Hematopoietic multipotent progenitor cell treated with erythropoietin and hydrocortisone succinate and interleukin-3 and kit ligand, for 8 days (in vitro differentiated cells): ENCODE data around the gene TMCC1.
"Not testable (repeated sequence)": the region's sequence is repeated elsewhere in the genome, so short reads cannot be mapped to it uniquely, and the experiment has no call there.

ENCODE experiments used
- DNase-seq: peaks from one replicate; pipeline ENCODE4 v3.0.0-alpha.2; 2015

The TMCC1 gene

DNA sequence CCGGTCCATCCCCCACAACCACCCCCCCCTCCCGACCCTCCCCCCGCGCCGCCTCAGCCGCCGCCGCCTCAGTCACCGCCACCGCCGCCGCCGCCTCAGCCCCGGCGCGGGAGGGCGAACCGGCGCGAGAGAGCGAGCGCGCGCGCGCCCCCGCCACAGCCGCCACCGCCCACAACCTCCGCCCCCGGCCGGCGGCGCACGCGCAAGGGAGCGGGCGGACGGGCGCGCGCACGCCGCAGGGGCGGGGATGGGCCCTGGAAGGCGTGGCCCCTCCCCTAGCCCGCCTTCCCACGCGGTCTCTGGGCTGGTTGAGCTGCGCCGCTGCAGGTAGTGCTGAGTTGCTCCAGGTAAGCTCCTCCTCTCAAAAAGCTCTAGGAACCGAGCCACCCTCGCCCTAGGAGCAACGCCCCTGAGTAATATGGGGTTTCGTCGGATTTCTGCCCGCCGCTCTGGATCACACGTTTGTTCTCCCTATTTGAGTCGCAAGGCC, at the start of gene TMCC1:
Gene TMCC1 (minus strand): TSS at position 131 of the 490 bp plus-strand sequence.
- peak; percentile 87 for DNase-seq

DNA sequence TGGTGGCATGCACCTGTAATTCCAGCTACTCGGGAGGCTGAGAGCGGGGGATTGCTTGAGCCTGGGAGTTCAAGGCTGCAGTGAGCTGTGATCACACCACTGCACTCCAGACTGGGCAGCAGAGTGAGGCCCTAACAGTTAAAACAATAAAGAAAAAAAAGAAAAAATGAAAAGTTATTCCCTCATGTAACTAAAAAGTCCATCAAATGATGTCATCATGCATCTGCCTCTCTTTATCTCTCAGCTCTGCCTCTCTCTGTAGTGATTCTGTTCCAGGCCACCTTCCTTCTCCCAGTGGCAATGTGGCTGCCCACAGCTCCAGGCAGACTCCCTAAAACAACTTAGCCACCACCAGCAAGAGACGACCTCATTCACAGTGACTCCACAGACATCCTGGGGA, 49.5 kb upstream of the TMCC1 start:
- DNase-seq, result no peak

DNA sequence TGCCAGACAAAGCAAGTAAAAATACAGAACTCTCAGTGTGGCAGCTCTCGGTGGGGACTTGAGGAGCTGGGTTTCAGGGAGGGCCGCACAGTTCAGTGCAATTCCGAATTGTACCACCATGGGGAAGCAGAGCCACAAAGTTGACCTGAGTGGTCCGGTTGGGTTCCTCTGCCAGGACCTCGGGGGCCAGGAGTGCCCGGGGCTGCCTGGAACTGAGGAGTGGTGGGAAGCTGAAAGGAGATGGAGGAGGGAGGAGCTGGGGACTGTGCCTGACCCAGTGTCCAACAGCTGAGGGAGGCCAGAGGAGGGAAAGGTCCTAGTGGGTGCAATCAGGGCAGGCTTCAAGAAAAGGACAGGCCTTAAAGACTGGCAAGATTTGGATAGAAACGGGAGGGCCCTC, 48.8 kb upstream of the TMCC1 start:
- peak; percentile 63 for DNase-seq

DNA sequence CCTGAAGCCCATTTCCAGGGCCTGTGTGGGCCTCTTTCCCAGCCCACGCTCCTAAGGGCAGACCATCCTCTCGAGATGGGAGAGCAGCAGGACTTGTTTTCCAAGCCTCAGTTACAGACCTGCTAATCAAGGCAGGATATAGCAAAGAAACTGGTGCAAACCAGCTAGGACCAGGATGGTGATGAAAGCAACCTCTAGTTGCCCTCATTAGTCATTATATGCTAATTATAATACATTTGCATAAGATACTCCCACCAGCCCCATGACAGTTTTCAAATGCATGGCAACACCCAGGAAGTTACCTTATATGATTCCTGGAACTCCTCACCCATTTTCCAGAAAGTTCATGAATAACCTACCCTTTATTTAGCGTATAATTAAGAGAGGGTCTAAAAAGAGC, 46.6 kb upstream of the TMCC1 start:
- no peak for DNase-seq

DNA sequence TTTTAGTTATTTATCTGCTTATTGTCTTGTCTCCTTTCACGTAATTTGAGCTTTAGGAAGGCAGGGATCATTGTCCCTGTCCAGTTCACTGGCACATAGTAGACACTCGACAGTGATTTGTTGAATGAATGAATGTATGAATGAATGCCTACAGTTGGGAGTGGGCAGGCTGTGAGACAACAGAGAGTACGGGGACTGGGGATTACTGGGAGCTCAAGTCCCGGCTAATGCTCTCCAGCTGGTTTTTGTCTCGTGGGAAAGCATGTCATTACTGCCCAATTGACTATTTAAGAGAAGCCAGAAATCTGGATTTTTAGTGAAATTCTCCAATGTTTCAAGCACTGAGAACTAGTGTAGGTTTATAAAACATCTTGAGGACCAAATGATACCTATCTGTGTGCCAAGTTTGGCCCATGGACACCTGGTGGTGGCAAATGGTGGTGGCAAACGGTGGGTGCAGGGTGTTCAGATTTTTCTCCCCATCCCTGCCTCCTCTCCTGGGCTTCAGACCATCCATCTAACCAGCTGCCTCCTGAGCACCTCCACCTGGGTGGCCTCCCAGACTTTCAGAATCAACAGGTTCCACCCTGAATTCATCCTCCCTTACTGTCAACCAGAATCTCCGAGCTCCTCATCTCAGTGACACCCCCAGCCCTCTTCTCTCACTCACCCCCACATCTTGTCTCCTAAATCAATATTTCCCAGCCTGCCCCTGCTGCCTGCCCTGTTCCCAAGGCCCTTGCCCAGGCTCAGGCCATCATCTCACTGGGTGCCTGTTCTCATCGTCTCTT, 44.8 kb upstream of the TMCC1 start:
- DNase-seq, result no peak

DNA sequence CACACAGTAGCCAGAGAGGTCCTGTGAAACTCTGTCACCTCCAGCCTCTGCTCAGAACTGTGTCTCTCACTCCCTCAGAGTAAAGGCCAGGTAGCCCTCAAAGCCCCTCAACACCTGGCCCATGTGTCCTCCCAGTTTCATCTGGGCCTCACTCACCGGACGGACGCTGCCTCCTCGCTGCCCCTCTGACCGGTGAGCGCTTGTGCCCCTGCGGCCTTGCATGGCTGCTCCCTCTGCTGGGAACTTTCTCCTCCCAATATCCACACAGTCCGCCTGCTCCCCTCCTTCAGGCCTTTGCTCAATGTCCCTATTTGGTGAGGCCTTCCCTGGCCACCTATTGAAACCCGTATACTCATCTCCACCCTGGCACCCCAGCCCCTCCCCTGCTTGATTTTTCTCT, 44.2 kb upstream of the TMCC1 start:
- DNase-seq, result no peak

DNA sequence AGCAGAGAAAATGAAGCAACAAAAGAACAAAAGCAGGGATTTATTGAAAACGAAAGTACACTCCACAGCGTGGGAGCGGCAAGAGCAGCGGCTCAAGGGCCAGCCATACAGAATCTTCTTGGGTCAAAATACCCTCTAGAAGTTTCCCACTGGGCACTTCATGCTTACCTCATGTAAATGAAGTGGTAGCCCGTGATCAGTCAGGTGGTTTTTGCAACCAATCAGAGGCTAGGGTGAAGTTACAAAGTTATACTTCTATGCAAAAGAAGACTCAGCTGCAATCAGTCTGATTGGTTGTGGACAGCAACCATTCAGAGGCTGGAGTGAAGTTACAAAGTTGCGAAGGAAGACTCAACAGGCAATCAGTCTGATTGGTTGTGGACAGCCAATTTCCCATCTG, 43.2 kb upstream of the TMCC1 start:
- peak; percentile 35 for DNase-seq

DNA sequence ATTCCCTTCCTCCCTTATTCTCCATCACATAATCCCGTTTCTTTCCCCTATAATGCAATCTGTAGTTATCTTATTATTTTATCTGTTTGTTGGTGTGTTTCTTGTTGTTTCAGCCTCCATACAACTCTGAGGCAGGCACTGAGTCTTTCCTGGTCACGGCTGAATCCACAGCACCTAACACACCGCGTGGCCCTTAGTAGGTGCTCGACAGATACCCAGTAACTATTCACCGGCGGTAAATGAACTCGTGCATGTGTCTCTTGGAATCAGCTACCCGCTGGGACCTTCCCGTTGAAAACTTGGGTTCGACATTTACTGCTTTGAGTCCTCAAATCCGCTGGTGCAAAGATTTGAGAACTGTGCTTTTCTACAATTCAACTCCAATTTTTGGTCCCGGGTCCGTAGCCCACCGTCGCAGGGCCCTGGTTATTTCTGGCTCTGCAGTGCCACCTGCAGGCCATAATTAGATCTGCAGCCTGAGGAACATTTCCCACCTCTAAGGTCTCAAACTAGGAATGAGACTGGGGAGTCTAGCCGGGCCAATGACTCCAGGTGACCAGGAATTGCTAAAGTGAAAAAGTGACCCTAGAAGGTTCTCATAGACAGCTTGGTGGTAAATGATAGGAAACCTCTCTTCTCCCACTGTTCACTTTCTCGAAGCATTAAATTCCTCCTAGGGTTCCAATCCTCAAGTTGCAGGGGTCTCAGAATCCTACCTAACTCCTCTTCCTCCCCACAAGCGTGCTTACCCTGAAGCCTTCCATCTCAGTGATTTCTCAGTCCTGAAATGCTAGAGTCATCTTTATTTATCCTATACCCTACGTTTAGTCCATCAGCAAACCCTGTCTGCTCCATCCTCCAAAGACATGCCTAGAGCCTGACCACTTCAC, 41.0 kb upstream of the TMCC1 start:
- peak; percentile 26 for DNase-seq

DNA sequence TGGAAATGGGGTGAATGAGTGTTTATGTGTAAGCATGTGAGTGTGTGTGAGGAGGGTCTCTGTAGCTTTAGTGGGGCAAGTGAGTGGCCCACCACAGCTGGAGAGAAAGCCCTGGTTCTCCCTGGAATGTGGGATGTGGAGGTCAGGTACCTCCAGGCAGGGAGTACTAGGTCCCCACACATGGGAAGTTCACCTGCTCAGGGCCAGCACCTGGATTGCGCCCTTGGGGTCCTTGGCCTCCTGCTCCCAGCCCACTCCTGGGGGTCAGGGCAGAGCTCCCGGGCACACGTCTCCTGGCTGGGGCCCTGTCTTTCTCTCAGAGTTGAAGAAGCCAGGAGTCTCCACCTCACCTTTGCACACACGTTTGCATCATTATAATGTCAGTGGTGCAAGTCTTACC, 40.0 kb upstream of the TMCC1 start:
- DNase-seq, result no peak

DNA sequence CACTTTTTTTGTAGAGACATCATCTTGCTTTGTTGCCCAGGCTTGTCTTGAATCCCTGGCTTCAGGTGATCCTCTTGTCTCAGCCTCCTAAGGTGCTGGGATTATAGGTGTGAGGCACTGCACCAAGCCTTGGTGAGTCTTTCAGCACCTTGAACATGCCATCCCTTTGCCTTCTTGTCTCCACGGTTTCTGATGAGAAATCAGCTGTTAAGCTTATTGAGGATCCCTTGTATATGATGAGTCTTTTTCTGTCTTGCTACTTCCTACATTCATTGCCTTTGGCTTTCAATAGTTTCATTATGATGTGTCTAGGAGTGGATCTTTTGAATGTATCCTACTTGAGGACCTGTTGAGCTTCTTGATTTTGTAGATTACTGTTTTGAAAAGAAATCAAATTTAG, 35.9 kb upstream of the TMCC1 start:
- no peak for DNase-seq

DNA sequence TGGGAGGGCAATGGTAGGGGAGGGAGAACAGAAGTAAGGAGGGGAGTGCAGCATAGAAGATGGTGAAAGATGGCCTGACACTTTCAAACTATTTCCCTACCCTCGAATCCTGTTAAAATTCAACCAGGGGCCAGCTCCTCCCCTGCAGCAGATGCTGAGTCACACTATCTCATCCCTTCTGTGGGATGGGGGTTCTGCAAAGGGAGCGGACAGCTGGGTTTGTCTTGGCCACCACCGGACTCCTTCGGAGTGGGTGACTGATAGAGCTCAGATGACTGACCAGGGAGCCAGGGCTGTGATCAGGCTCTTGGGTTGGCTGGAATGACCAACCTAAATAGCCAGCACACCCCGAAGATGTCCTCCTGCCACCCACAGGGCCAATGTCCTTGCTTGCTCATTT, 33.6 kb upstream of the TMCC1 start:
- DNase-seq, result no peak

DNA sequence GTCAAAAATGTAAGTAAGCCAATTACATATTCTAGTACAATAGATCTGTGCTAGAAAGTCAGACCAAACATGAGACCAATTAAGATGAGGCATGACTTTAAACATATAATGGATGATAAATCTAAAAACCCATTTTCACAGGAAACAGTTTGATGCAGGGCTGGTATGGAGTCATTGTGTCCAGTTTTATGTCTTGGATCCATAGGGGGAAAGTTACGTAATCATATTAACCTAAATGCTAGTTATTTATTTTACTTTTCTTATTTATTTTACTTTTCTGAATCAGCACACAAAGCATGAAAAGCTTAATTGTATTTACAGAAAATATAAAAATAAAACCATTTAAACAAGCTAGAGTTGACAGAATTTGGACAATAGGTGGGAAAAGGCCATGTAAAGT, 26.3 kb upstream of the TMCC1 start:
- no peak for DNase-seq

DNA sequence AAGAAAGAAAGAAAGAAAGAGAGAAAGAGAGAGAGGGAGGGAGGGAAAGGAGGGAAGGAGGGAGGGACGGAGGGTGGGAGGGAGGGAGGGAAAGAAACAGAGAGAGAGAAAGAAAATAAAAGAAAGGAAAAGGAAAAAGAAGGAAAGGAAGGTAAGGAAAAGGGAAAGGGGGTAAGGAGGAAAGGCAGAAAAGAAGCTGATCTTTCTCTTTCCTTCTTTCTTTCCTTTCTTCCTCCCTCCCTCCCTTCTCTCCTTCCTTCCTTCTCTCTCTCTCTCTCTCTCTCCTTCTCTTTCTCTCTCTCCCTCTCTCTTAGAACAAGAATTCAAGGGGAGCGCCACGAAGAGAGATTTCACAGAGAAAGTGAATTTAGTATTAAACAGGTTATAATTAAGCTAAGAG, 25.8 kb upstream of the TMCC1 start:
- DNase-seq, result no peak

DNA sequence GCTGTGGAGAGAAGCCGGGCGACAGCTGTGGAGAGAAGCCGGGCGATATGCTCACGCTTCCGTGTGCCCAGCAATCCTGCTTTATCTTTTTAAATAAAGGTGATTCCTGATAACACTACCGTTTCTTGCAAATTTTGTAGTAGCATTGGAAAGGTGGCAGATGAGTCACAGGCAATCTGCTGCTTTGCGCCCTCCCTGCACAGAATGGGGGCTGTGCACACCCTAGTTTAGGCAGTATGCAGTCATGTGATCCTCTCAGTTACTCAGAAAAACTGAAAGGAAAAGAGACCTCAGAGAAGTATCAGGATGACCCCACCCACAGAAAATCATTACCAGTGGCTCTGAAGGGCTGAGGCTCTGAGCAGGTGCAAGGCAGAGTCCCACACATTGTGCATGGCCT, 24.9 kb upstream of the TMCC1 start:
- DNase-seq, result no peak

DNA sequence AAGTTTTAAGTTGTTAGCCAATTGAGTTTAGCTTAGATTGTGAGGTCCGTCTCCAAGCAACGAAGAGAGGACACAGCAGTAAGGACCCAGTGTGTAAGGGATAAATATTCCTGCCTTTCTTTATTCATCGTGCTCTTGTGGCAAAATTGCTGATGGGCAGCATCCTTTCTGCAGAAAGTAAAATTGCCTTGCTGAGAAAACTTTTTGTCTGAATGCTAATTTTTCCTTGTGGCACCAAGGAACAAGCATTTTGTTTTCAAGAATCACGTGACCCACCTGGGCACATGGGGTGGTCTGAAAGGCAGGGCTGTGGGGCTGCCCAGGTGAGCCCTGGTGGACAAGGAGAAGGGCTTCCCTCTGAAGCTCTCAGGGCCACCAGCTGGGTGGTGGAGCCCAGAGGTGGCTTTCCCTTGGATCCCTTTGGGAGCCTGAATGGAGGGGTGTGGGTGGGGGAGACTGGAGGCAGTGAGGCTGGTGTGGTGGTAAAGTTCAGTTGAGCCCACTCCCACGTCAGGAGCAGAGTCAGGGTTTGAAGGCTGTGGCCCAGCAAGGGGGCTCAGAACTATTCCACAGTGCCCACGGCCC, 24.0 kb upstream of the TMCC1 start:
- DNase-seq, result no peak

DNA sequence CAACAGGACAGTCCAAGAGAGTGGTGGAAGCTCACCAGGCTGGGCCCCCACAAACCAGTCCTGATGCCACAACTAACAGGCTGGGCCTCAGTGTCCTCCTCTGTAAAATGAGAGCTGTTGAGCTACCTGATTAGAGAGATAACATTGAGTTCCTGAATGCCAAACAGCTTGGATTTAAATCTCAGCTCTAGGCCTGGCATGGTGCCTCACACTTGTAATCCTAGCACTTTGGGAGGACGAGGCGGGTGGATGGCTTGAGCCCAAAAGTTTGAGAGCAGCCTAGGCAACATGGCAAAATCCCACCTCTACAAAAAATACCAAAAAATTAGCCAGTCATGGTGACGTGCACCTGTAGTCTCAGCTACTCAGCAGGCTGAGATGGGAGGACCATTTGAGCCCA, 20.1 kb upstream of the TMCC1 start:
- no peak for DNase-seq

DNA sequence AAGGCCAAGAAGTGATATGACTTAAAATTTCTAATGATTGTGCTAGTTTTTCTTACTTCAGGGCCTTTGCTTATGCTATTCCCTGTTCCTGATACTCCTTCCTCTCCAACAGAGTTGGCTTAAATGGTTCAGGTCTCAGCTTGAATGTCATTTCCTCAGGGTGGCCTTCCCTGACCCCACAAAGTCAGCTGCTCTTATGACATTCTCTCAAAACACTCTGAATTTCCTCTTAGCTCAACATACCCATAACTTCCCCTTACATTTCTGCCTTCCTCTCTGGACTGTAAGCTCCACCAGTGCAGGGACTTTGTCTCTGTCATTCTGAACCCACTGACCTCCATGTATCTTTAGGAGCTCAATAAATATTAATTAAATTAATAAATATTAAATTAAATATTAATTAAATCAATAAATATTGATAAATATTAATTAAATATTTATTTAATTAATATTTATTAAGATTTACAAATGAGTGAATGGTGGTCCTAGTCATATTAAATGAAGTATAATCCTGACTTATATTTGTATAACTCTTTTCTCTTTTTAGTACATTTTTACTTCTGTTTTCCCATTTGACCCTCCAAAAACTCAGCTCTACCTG, 17.9 kb upstream of the TMCC1 start:
- no peak for DNase-seq

DNA sequence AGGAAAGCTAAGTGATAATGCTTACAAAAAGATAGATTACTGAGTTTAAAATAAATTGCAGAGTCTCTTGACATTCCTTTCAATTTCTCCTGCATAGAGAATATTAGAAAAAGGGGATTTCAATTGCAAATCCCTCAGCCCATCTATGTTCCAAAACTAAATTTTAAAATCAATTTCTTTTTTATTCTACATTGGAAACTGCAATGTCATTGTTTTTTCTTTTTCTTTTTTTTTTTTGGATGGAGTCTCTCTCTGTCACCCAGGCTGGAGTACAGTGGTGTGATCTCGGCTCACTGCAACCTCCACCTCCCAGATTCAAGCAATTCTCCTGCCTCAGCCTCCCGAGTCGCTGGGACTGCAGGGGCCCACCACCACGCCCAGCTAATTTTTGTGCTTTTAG, 15.7 kb upstream of the TMCC1 start:
- not testable (repeated sequence) for DNase-seq

DNA sequence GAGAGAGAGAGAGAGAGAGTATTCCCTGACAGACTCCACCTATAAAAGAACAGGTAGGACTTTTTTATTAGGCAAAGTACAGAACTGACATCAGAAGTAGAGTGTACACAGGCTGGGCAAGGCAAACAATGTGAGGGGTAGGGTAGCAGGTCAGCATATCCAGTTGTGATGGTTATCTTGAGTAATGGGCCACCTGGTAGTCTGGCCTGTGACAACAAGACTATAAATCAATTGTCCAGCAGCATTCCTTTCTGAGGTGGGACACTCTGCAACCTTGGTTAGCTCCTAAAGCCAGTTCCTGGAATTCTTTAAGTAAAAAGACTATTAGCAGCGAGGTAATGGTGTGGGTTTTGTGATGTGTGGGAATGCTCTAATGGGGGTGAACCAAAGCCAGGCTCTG, 14.9 kb upstream of the TMCC1 start:
- no peak for DNase-seq

DNA sequence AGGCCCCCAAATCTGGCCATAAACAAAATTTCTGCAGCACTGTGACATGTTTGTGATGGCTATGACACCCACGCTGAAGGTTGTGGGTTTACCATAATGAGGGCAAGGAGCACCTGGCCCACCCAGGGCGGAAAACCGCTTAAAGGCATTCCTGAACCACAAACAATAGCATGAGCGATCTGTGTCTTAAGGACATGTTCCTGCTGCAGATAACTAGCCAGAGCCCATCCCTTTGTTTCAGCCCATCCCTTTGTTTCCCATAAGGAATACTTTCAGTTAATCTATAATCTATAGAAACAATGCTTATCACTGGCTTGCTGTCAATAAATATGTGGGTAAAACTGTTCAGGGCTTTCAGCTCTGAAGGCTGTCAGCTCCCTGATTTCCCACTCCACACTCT, 7.8 kb upstream of the TMCC1 start:
- DNase-seq, result not testable (repeated sequence)

DNA sequence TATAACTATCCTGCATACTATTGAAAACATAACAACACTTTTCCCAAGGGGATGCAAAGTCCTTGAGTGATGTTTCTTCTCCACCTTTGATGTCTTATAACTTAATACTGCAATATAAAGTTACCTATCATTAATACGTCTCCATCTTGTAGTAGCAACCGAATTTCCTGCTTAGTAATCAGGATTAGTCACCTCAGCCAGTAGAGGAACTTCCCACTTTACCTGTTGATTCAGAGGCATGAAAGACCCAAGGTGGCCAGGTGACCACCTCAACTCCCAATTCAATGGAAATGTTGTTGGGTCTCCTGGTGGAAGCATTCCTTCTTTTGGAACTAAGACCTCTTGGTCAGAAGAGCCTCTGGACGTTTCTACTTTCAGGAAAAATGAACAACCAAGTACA, 3.5 kb upstream of the TMCC1 start:
- DNase-seq, result no peak

DNA sequence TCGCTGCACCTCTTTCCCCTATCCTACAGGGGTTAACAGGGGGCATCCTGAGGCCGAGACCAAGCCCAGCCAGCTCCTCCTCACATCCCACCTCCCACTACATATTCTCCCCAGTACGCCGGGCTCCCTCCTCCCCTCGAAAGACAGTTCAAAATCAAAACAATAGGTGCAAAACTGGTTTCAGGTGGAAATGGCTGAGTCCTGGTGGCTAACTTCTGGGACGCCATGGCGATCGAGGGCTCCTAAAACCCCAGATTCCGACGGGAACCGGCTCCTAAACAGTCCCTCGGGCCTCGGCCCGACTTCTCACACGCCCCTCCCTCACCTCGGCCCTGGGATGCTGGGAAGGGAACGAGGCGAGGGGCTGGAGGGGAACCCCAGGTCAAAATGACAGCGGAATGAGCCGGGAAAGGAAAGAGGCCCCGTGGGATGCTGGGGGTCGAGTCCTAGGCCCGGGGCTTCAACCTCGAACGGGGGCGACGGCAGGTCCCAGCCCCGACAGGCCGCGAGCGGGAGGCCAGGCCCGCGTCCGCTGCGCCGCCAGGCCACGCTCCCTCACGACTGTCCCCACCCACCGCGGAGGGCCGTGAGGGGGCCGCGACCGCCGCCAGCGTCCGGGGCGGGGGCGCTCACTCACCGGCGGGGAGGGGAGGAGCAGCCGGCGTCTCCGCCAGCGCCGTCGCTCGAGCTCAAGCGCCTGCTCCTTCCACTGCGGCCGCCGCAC, 492 bp downstream of the TMCC1 start:
- DNase-seq, result peak; percentile 58

DNA sequence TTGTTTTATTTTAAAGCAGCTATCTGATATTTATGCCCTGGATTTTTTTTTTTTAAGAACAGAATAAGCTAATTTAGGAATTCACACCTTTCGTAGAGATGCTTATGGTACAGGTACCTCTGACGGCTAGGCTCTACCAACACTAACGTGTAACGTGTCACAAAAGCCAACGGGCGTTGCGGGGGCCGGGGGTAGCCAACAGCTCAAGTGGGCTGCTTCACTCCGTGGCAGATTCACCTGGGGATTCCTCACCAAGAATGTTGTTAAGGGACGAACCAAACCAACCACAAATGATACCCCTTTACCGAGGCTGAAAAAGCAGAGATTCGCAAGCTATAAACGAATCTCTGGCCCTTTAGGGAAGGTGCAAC, 1.0 kb downstream of the TMCC1 start:
- DNase-seq, result no peak
